ENCODE data around the gene ZNF556. TPM values are rescaled to one million over a fixed set of nuclear protein-coding genes. Genes with fewer than 3 reads are reported as not detected.

ZNF556 gene
- total RNA-seq, 1 experiment from 2014 or later: not detected

- POLR2A ChIA-PET: no interaction called here
- H3K4me3 ChIP-seq (replicated peaks in 1 of 2; ENCODE audit: low read depth in 1 of 2, low read length in 2 of 2): no peak overlapping the region
- CTCF ChIA-PET: no interaction called here
Measured at GRCh38 chr19:2885736-2886135, 18.6 kb downstream of the ZNF556 start.

More at GRCh38 chr19:2885736-2886135, 18.6 kb downstream of the ZNF556 start:
- Histone ChIP-seq H3K79me2 (ENCODE audit: insufficient read depth, low read length) (no peaks in the 10 kb centered on the region), H3K36me3 (ENCODE audit: control insufficient read depth in 1 of 2, insufficient read depth in 2 of 2, low read length in 2 of 2) (no peaks in the 10 kb centered on the region), H3K4me1 (ENCODE audit: control insufficient read depth in 1 of 2, insufficient read depth in 2 of 2, low read length in 2 of 2) (no peaks in the 10 kb centered on the region), H3K27ac (ENCODE audit: low read depth, low read length) (no peak overlapping the region), H3K9me3 (ENCODE audit: control insufficient read depth in 1 of 2, insufficient read depth in 1 of 2, low read depth in 1 of 2, low read length in 2 of 2) (no peaks in the 10 kb centered on the region; a peak in 1 of 4 replicates), H3K9ac (ENCODE audit: low read length) (no peak overlapping the region), H4K20me1 (ENCODE audit: insufficient read depth) (no peaks in the 10 kb centered on the region), H3K27me3 (ENCODE audit: insufficient read depth, low read length) (no peaks in the 10 kb centered on the region), H3K4me2 (ENCODE audit: low read length) (no peak overlapping the region), H2AFZ (ENCODE audit: low read depth, low read length, poor library complexity, severe bottlenecking) (no peak overlapping the region), H3K9me2 (ENCODE audit: insufficient read depth) (no peaks in the 10 kb centered on the region)
- no TSS peak for BruUV-seq (replicated peaks)
- DNase-seq (ENCODE audit: low read depth, low spot score) (no peak), ATAC-seq (no peak)
- RAD21 ChIA-PET (ENCODE audit: low non-redundant PET in 1 of 2, low total read pairs in 2 of 2, uncharacterized antibody in 2 of 2, unreplicated experiment in 2 of 2): no interaction called here
- intact Hi-C loops (cut with micrococcal nuclease): no loop called here
- no peak for TF ChIP-seq REST (IDR thresholded peaks at IDR 0.05; ENCODE audit: low read depth)
- TF ChIP-seq ATF3 (IDR thresholded peaks at IDR 0.05): no peak
- TF ChIP-seq CBX3 (IDR thresholded peaks at IDR 0.05; ENCODE audit: low read depth): no peak
- TF ChIP-seq EZH2 (IDR thresholded peaks at IDR 0.05): no peak
- no peak for TF ChIP-seq ZBTB33 (IDR thresholded peaks at IDR 0.05; ENCODE audit: extremely low read depth, insufficient replicate concordance, low read length)
- TF ChIP-seq JUND (IDR thresholded peaks at IDR 0.05): no peak
- TF ChIP-seq SP1 (IDR thresholded peaks at IDR 0.05; ENCODE audit: low read depth): no peak
- TF ChIP-seq EZH2phosphoT487 (IDR thresholded peaks at IDR 0.05; ENCODE audit: borderline replicate concordance): no peak
- TF ChIP-seq FOSL1 (IDR thresholded peaks at IDR 0.05; ENCODE audit: low read depth): no peak
- TF ChIP-seq, protein P1, sequence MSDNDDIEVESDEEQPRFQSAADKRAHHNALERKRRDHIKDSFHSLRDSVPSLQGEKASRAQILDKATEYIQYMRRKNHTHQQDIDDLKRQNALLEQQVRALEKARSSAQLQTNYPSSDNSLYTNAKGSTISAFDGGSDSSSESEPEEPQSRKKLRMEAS (IDR thresholded peaks at IDR 0.05): no peak
- TF ChIP-seq POLR2AphosphoS5 (IDR thresholded peaks at IDR 0.05; ENCODE audit: low read depth, low read length): no peak
- no peak for TF ChIP-seq SRF (IDR thresholded peaks at IDR 0.05; ENCODE audit: low read depth)
- no peak for TF ChIP-seq ZFX (IDR thresholded peaks at IDR 0.05)
- TF ChIP-seq ELF1 (IDR thresholded peaks at IDR 0.05; ENCODE audit: borderline replicate concordance, low read depth): no peak
- no peak for TF ChIP-seq EGR1 (IDR thresholded peaks at IDR 0.05; ENCODE audit: low read depth)
- no peak for TF ChIP-seq CEBPB (IDR thresholded peaks at IDR 0.05; ENCODE audit: low read depth)

Measured in HCT116 (cell line).